K562 (cell line): ENCODE data around the gene MYH6. TPM values are rescaled to one million over a fixed set of nuclear protein-coding genes. Genes with fewer than 3 reads are reported as not detected.
"Not testable (repeated sequence)": the region's sequence is repeated elsewhere in the genome, so short reads cannot be mapped to it uniquely, and the experiment has no call there.

ENCODE experiments used
- ATAC-seq: fragments of 200-7000 bp; cut with Tn5 transposase; 3 replicates; pipeline ENCODE4 v1.9.1; 2020; ENCODE audit warnings: moderate library complexity
- BruUV-seq: library from RNA; stranded (reverse); fragments of 400-500 nt; replicated peaks from 2 replicates; lab custom pipeline; 2021; lab: Mats Ljungman, UMichigan
- CTCF ChIA-PET: fragments of 300-600 bp; formaldehyde crosslinking; extraction: SDS; loops from one replicate; lab custom pipeline; 2021; ENCODE audit warnings: low intra/inter-chr PET ratio; lab: Yijun Ruan, JAX
- POLR2A ChIA-PET: fragments of 300-600, 350-650 bp; sonication (Branson Sonifier 250); formaldehyde crosslinking; extraction: SDS; loops from one replicate; lab custom pipeline; 2021; ENCODE audit warnings: antibody characterized with exemption, inconsistent platforms; lab: Yijun Ruan, JAX
- DNase-seq, 4 experiments: peaks; one replicate each; pipeline versions ENCODE4 v3.0.0 to v3.0.0-alpha.2; 2011 to 2018; ENCODE audit warnings: low spot score in 3 of 4, mixed read lengths in 3 of 4; ENCODE audit errors: extremely low read depth in 1 of 4
- FAIRE-seq: peaks from 2 replicates; lab custom pipeline; 2011; peaks lifted over from hg19 to GRCh38; lab: Jason Lieb, UNC
- H2AFZ ChIP-seq: 2 replicates; pipeline ENCODE4 v1.6.0; 2011; ENCODE audit warnings: low read depth, low read length, control low read depth, inconsistent platforms
- H3K27ac ChIP-seq: fragments of 200-600 bp; 3 replicates; pipeline ENCODE4 v1.8.0; 2011; ENCODE audit warnings: low read depth, mild to moderate bottlenecking, control low read depth, inconsistent platforms, low read length, moderate library complexity, mixed read lengths; ENCODE audit errors: extremely low read depth
- H3K27me3 ChIP-seq, 2 experiments: fragments of 300-600 bp in 1 of 2; 2 replicates in 1 of 2; 3 replicates in 1 of 2; pipeline versions ENCODE4 v1.6.0 to v1.8.0; 2011; ENCODE audit warnings: inconsistent platforms in 2 of 2, low read length in 2 of 2, mild to moderate bottlenecking in 1 of 2, mixed read lengths in 1 of 2, moderate library complexity in 1 of 2; ENCODE audit not compliant: control insufficient read depth in 2 of 2, insufficient read depth in 2 of 2
- H3K36me3 ChIP-seq: fragments of 300-600 bp; 3 replicates; pipeline ENCODE4 v1.8.0; 2011; ENCODE audit warnings: mild to moderate bottlenecking, low read length, inconsistent platforms; ENCODE audit not compliant: control insufficient read depth, insufficient read depth
- H3K4me1 ChIP-seq, 2 experiments: fragments of 200-600 bp in 1 of 2; replicated peaks in 1 of 2; 2 replicates in 1 of 2; 3 replicates in 1 of 2; pipeline versions ENCODE4 v1.5.1 to v1.8.0; 2011; ENCODE audit warnings: inconsistent platforms in 2 of 2, low read length in 2 of 2, mild to moderate bottlenecking in 1 of 2, mixed read lengths in 1 of 2, moderate library complexity in 1 of 2; ENCODE audit not compliant: control insufficient read depth in 2 of 2, insufficient read depth in 2 of 2
- H3K4me2 ChIP-seq: 2 replicates; pipeline ENCODE4 v1.6.1; 2011; ENCODE audit warnings: low read length, control low read depth, inconsistent platforms, mixed read lengths; ENCODE audit not compliant: insufficient read depth
- H3K4me3 ChIP-seq: fragments of 200-600 bp; sonication (generic), shearing (Covaris generic); 2 replicates; pipeline ENCODE4 v1.5.1; 2016; ENCODE audit warnings: control low read depth, inconsistent platforms
- H3K79me2 ChIP-seq: fragments of 200-600 bp; 3 replicates; pipeline ENCODE4 v1.8.0; 2011; ENCODE audit warnings: low read length, inconsistent platforms; ENCODE audit not compliant: control insufficient read depth, insufficient read depth
- H3K9ac ChIP-seq, 2 experiments: 2 replicates each; pipeline versions ENCODE4 v1.6.0 to v1.6.1; 2011; ENCODE audit warnings: low read depth in 2 of 2, low read length in 2 of 2, control low read depth in 1 of 2, inconsistent platforms in 1 of 2, mild to moderate bottlenecking in 1 of 2, mixed read lengths in 1 of 2; ENCODE audit not compliant: insufficient read depth in 1 of 2
- H3K9me1 ChIP-seq: one replicate; pipeline ENCODE4 v1.6.0; 2011; ENCODE audit warnings: inconsistent platforms, mild to moderate bottlenecking, low read length, moderate library complexity; ENCODE audit not compliant: control insufficient read depth, insufficient read depth
- H3K9me3 ChIP-seq: replicated peaks from 2 replicates; pipeline ENCODE4 v1.5.1; 2011; ENCODE audit warnings: low read depth, low read length, inconsistent platforms; ENCODE audit not compliant: control insufficient read depth, insufficient read depth
- H4K20me1 ChIP-seq: replicated peaks from 2 replicates; pipeline ENCODE4 v1.6.1; 2011; ENCODE audit warnings: low read length, inconsistent platforms, mixed read lengths; ENCODE audit not compliant: control insufficient read depth, insufficient read depth
- CLOCK ChIP-seq: fragments of 250-450 bp; sonication (Bioruptor Pico); IDR thresholded peaks from 2 replicates; pipeline ENCODE4 v1.4.0; 2020; ENCODE audit warnings: mild to moderate bottlenecking, moderate library complexity, borderline replicate concordance
- WGBS: fragments of 100-300 bp; shearing (Covaris generic); methylation state at CpG from one replicate; pipeline ENCODE4 v1.1.6; 2016; ENCODE audit warnings: low coverage, mixed read lengths; ENCODE audit not compliant: insufficient coverage; ENCODE audit errors: missing lambda C conversion rate; 5-methylcytosine and 5-hydroxymethylcytosine counted together
- in situ Hi-C: fragments of 300-500 bp; cut with MboI; formaldehyde crosslinking; loops from 4 replicates; pipeline ENCODE4 v1.15.0; 2018; ENCODE audit warnings: inconsistent platforms, mixed read lengths
- intact Hi-C: fragments of 100-400 bp; cut with micrococcal nuclease; formaldehyde crosslinking; loops from 2 replicates; pipeline ENCODE4 v1.14.2; 2022
- polyA plus RNA-seq, 8 experiments: library from polyadenylated mRNA; depleted of rRNA in 4 of 8; stranded (reverse) in 5 of 8; unstranded in 3 of 8; fragments of >200 nt; fragmentation: Nextera tagmentation in 2 of 8; fragmentation: Illumina TruSeq in 1 of 8; extraction: Ambion mirVana in 2 of 8; extraction: Trizol in 1 of 8; gene quantifications; 2 replicates each; pipeline versions ENCODE4 v1.2.1 to v1.2.3, GENCODE V29; 2011 to 2014; ENCODE audit warnings: inconsistent platforms in 1 of 8, missing spikeins in 1 of 8
- total RNA-seq, 7 experiments: library from RNA; depleted of rRNA in 6 of 7; stranded (reverse); fragments of >200 nt in 6 of 7; fragmentation: Illumina TruSeq in 2 of 7; extraction: Trizol in 2 of 7; gene quantifications; 2 replicates each; pipeline versions ENCODE4 v1.2.1 to v1.2.3, GENCODE V29; 2011 to 2021; ENCODE audit warnings: low replicate concordance in 1 of 7

Gene MYH6
- total and polyA plus RNA-seq, 9 of the 15 experiments (the other 6 are each of a cell fraction or from before 2014, with no cell fraction given), result not detected

- no peak for TF ChIP-seq CLOCK
- TF ChIP-seq, all 486 proteins: peak for 0
Observed at GRCh38 chr14:23428686-23429495, 20.8 kb upstream of the MYH6 start (continued).

- CTCF ChIA-PET, in situ Hi-C loops, POLR2A ChIA-PET: not testable (repeated sequence)
Observed at GRCh38 chr14:23425798-23426197, 17.7 kb upstream of the MYH6 start.

More at GRCh38 chr14:23425798-23426197, 17.7 kb upstream of the MYH6 start:
- H3K9me1 ChIP-seq, H4K20me1 ChIP-seq, FAIRE-seq, ATAC-seq, H3K79me2 ChIP-seq, H3K4me3 ChIP-seq, DNase-seq, H2AFZ ChIP-seq, H3K27ac ChIP-seq, H3K9me3 ChIP-seq, H3K36me3 ChIP-seq, H3K4me2 ChIP-seq, intact Hi-C loops, H3K9ac ChIP-seq, BruUV-seq, H3K4me1 ChIP-seq: not testable (repeated sequence)
- 0% methylated on average over 2 of the region's 6 CpGs for WGBS
- H3K27me3 ChIP-seq, result peaks cover 2 to 46% of the 10 kb centered on the region in 2 experiments; a peak in 4 of 5 replicates
